ENCODE data around the gene MID1.

DNA sequence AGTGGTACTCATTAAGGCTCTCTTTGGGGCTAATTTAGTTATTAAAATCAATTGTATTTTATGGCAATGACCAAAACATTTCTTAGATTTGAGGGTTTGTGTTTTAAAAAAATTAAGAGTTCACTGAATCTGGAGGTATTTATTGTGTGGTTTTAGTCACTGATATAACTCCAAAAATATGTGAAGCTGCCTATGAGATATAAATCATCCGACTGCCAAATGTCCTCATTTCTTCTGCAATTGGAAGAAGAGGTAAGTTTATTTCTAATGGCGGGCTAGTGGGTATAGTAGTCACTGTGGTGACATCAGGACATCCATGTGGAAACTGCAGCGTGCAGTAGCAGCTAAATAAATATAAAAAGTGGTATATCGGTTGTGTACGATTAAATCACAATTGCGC, 205.5 kb downstream of the MID1 start:
- TF ChIP-seq, protein P1, sequence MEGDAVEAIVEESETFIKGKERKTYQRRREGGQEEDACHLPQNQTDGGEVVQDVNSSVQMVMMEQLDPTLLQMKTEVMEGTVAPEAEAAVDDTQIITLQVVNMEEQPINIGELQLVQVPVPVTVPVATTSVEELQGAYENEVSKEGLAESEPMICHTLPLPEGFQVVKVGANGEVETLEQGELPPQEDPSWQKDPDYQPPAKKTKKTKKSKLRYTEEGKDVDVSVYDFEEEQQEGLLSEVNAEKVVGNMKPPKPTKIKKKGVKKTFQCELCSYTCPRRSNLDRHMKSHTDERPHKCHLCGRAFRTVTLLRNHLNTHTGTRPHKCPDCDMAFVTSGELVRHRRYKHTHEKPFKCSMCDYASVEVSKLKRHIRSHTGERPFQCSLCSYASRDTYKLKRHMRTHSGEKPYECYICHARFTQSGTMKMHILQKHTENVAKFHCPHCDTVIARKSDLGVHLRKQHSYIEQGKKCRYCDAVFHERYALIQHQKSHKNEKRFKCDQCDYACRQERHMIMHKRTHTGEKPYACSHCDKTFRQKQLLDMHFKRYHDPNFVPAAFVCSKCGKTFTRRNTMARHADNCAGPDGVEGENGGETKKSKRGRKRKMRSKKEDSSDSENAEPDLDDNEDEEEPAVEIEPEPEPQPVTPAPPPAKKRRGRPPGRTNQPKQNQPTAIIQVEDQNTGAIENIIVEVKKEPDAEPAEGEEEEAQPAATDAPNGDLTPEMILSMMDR (IDR thresholded peaks at IDR 0.05; ENCODE audit: borderline replicate concordance, extremely low read depth, low read length, poor library complexity, severe bottlenecking) = no peak
- no peak for TF ChIP-seq EZH2 (IDR thresholded peaks at IDR 0.05; ENCODE audit: borderline replicate concordance, low read depth, low read length, severe bottlenecking)
